ENCODE measurements around the gene ATP11A.
"Not testable (repeated sequence)": the region's sequence is repeated elsewhere in the genome, so short reads cannot be mapped to it uniquely, and the experiment has no call there.

The ATP11A gene

DNA sequence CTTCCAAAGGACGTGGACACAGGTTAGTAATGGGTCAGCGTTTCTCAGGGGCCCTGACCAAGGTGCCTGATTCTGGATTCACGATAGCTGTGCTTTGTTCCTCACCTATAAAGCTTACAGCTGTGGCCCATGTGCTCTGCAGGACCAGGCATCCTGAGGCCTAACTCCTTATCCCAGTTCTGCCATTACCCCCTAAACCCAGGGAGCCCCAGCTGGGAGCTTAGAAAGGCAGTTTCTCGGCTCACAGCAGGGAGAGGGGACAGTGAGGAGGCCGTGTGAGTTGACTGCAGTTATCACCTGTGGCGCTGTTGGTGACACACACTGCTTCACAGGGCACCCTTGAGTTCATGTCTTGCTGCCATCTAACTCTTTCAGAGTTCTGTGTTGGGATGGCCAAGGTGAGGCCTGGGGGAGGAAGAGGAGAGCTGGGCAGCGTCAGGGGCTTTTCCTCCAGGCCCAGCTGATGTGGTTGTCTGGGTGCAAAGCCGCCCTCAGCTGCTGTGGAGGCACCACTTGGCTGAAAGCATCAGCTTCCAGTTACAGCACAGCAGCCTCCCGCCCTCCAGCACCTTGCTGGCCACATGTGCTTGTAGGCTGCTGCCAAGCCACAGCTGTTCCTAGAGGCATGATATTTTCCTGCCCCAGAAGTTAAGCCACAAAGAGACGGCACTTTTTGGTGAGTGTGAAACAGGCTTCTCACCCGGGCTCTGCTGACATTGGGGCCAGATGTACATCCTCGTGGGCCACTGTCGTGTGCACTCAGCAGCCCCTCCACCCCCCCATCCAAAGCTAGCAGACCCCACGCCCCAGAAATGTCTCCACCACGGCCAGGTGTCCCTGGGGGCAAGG, 179.6 kb downstream of the ATP11A start:
- DNase-seq, result no peak

DNA sequence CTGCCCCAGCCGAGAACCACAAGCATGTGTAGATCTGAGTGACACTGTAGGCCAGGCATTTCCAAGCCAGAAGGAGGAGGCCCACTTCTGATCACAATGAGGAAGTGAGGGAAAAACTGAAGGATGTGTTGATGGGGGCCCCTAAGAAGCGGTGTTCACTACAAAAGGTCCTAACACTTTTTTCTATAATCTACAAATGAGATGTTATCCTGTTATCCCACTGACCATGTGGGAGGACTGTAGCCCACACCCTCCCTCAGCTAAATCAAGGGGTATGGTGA, 180.2 kb downstream of the ATP11A start:
- no peak for DNase-seq

DNA sequence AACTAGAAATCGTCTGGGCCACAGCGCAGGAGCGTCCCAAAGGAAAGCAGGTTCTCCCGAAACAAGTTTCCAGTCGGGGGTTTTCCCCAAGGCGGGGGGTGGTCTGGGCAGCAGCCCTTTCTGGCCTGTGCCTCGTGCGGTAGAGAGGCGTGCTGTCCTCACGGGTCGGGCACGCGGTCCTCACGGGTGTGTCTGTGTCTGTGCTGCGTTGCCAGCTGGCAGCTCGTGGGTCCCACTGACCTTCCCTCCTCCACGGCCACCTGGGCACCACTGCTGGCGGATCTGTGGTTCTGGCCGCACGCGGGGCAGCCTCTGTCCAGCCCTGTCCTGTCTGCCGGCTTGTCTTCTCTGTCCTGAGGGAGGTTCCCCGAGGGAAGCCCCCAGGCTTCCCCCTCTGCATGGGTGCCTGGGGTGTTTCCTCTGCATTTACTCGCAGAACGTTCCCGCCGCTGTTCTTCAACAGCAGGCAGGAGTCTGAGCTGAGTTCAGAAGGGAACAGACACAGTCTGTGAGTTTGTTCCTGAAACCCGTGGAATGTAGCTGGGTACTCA, 181.0 kb downstream of the ATP11A start:
- DNase-seq, result no peak

DNA sequence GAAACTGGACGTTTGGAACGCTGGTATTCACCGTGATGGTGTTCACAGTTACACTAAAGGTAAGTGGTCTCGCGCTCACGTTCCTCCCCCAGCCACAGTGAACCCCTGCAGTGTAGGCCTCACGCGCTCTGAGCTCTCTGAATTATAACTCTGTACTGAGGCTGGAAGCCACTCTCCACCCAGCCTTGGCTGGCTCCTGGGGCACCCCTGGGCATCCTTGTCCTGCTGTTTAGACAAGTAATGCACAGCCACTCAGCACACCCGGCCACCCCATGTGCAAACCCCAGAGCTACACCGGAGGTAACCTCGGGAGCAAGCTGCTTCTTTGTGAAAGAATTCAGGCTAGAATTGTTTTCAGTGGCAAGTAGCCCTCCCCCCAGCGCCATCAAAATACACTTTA, 181.9 kb downstream of the ATP11A start:
- DNase-seq, result no peak

DNA sequence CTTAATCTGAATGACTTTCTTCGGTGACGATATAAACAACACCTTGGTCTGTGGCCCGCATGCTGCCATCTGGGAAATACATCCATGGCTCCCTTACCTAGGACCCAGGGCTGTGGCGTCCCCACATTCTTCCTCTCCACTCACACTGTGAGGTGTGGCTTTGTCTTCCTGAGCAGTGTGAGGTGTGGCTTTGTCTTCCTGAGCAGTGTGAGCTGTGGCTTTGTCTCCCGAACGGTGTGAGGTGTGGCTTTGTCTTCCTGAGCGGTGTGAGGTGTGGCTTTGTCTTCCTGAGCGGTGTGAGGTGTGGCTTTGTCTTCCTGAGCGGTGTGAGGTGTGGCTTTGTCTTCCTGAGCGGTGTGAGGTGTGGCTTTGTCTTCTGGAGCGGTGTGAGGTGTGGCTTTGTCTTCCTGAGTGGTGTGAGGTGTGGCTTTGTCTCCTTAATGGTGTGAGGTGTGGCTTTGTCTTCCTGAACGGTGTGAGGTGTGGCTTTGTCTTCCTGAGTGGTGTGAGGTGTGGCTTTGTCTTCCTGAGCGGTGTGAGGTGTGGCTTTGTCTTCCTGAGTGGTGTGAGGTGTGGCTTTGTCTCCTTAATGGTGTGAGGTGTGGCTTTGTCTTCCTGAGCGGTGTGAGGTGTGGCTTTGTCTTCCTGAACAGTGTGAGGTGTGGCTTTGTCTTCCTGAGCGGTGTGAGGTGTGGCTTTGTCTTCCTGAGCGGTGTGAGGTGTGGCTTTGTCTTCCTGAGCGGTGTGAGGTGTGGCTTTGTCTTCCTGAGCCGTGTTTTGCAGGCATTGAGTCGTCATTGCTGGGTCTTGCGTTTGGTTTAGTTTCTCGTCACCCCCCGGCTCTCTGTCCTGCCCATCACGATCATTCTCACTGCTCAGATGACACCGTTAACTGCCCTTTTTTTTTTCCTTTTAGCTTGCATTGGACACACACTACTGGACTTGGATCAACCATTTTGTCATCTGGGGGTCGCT, 183.1 kb downstream of the ATP11A start:
- not testable (repeated sequence) for DNase-seq

DNA sequence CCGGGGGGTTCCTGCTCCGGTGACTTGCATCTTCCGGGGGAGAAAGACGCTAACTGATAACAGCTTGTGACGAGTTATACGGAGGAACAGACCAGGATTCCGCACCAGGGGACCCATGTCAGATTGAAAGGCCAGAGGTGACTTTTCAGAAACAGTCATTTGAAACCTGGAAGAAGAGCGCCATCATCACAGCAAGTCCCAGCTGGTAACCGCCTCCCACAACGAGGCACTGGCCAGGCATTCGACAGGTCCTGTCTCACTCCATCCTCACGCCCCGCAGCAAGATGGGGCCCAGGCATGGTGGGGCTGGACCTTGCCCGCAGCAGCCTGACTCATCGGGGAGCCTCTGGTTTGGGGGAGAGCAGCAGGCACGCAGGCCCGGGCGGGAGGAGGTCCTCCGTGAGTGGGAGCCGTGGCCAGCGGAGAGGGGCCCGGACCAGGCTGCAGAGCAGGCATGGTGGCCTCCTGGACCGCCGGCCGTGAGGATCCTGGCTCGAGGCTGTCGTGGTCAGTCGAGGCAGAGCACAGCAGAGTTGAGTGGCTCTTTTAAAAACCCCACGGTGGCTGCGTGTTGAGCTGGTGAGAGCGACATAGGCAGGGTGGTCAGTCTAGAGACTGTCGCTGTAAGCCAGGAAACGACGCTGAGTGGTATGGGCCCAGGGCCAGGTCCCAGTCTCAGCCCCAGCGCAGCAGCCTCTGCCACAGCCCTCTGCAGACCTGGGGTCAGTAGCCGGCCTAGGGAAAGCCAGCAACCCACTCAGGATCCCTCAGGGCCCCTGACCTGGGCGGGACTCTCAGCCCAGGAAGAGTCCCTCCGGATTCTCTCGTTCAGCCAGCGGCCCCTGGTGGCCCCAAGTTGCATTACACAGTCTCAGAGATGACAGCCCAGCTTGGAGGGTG, 184.3 kb downstream of the ATP11A start:
- DNase-seq, result peak; percentile 56 to 90

DNA sequence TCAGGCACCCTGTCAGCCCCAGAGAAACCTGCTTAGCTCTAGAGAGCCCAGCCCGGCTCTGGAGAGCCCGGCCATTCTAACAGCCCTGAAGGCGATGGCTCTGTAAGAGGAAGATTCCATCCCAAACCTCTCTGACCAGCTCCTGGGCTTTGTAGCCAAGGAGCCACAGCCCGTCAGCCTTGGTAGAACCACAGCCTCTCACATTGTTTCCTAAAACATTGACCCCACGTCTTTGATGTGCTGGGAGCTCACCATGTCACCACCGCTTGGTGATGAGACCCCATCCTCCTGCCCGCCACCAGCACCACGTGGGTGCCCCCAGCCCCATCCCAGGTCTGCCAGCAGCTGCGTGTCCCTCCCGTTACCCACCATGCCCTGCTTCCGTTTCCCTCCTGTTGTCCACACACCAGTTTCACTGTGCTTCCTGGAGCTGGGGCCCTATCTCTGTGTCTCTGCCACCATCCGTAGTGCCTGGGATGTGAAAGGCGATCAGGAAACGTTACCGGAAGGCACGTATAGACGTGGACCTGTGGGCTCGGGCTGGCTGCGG, 185.0 kb downstream of the ATP11A start:
- DNase-seq, result no peak

DNA sequence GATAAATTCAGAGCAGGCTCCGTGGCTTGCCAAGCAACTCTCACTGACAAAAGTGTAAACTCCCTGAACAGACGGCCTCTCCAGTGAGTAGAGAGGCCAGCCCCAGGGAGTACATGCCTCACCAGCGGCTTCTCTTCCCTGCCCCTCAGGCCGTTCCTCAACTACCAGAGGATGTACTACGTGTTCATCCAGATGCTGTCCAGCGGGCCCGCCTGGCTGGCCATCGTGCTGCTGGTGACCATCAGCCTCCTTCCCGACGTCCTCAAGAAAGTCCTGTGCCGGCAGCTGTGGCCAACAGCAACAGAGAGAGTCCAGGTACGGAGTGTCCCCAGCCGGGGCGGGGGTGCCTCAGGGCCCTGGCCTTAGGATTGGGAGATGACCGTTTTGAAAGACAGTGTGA, 185.8 kb downstream of the ATP11A start:
- DNase-seq, result no peak

DNA sequence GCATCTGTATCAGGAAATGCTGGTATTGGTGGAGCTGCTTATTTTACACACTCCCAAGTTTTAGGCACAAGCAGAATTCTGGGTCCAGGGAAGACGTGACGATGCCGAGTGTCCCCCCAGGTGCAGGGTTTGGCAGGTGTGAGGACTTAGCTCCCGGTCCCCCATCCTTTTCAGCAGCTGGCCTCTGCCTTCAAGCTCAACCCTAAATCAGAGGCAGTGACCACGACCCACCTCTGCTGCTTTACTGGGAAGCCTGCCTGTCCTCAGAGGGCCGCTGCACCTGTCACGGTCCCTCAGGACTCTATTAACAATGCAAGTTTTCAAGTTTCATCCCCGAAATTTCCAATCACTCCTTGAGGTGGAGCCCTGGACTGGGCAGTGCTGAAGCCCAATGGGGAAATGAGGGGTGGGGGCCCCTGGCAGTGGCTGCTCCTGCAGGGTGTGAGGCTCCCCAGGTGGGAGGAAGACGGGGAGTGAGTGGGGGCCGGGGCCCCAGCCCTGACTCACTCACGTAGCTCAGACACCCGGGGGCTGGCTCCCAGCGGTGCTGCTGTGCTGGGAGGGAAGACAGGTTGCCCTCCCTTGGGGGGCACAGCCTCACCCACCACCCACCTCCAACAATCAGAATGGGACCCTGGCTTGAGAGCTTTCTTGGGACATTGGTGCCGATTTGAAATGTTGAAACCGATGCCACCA, 186.6 kb downstream of the ATP11A start:
- no peak for DNase-seq

DNA sequence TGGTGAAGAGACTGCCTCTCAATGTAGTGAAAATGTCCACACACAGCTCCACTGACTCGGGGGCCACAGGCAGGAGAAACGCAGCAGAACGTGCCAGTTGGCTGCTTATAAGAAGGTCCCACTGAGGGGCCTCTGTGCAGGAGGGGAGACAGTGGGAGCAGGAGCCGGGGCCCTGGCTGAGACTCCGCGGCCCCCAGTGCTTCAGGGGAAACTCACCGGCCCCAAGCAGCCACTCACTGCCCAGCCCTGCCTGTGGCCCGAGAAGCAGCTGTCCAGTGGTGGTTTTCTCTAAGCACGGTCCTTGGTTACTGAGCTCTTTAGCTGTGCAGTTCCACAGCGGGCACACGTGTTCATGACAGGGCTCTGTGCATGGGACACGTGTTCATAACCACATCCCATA, 187.2 kb downstream of the ATP11A start:
- no peak for DNase-seq

DNA sequence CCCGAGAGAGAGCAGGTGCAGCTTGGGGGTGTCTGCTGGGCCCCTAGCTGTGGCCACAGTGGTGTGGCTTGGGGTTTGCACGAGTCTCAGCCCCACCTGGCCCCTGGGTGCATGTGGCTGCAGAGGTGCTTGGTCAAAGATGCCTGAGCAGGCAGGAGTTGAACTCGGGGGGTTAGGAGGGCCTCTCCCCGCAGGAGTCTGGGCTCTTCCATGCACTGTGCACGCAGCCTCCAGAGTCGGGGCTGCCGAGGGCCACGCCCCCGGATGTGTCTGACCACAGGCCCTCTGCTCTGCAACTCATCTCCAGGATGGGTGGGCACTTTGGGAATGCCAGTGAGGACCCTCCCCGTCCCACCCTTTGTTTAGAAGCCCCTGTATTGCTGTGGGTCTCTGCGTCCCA, 187.7 kb downstream of the ATP11A start:
- DNase-seq, result no peak

DNA sequence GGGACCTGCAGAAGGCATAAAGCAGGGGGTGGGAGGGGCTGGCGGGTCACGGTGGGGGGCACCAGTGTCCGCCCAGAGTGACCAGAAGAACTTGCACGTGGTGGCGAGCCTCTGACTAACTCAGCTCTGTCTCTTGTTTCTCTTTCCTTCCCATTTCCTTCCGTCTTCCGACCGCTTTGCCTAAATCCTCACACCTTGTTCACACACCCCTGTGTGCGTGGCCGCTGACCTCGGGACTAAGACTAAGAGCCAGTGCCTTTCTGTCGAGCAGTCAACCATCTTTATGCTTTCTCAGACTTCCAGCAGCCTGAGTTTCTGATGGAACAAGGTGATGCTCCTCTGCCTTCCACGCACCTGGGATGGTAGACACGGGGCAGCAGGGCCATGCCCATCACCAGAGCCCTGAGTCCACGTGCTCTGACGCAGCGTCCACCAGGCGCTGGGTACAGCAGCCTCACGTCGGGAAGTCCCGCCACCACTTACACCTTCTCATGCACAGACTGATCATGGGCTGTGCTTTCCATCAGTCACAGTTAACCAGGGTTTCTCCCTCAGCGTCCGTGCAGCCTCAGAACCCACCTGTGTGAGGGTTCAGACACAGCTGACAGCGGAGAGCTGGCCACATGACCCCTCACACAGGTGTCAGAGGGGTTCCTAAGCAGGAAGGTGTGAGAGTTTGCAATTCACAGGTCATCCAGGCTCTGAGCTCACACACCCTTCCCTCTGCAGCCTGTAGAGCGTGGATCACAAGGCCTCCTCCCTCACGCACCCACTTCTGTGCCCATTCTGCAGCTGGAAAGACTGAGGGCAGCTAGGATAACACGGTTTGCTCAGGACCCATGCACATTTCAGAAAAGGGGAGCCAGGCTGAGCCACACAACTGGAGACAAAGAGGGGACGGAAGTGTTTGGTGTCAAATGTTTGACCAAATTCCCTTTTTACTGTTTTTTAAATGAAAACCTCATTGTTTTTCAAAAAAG, 188.4 kb downstream of the ATP11A start:
- no peak for DNase-seq

DNA sequence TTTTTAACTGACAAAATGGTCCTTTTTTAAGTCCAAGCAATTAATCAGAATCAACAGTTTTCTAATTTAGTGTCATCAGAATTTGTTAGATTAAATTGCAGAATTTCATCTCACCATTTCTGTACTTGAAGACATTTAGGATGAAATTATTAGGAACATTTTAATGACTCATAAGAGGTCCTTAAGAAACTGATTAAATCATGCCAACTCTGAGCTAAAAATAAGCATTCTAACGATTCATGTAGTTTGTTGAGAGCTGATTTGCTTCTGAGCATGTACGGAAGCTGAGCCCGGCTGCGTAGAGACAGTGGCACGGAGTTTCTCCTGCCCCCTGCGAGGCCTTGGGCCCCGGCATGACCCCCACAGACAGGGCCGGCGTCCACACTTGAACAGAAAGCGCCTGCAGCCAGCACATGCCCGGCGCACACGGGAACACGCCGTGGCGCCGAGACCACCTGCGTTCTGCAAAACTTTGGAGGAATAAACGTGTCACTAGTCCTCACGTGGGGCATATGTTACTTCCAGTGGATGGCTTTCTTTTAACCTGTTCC, 189.5 kb downstream of the ATP11A start:
- no peak for DNase-seq

DNA sequence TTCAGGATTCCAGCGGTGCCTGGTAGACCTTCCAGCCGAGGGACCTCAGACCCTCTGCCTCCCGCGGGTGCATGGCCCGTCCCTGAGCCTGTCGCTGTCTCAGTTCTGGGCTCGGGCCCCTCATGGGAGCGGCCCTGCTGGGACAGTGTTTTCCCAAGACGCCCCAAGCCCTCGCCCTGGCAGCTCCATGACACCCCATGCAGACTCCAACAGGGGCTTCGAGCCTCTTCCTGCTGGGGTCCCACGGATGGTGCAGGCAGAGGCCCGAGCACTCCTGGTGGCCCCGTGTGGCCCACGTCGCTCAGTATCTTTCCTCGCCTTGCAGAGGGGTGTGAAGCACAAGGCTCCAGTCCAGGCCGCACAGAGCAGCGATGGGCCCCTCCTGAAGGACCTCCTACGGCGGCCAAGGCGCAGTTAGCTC, 190.4 kb downstream of the ATP11A start:
- no peak for DNase-seq

DNA sequence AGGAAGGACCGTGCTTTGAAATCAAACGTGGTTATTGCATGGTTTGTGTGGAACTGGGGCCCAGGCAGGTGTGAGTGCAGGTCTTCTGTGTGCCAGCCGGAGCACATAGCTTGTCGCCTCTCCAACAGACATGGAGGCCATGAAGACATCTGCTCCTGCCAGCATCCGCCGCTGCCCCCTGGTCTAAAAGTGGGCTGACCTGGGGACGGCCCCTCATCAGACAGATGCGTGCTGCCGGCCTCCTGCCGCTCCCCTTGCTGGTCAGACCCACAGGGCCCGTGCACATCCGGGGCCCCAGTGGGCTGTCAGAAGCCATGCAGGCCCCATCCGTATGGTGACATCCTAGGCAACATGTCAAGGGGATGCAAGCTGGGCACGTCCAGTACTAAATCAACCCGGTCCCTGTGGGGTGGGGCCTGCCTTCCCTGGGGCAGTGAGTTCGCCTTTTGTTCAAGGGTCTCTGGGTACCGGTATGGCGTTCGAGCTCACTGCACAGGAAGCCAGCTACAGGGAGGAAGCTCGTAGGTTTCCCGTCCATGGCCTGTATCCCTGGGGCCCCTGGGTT, 191.2 kb downstream of the ATP11A start:
- DNase-seq, result no peak

DNA sequence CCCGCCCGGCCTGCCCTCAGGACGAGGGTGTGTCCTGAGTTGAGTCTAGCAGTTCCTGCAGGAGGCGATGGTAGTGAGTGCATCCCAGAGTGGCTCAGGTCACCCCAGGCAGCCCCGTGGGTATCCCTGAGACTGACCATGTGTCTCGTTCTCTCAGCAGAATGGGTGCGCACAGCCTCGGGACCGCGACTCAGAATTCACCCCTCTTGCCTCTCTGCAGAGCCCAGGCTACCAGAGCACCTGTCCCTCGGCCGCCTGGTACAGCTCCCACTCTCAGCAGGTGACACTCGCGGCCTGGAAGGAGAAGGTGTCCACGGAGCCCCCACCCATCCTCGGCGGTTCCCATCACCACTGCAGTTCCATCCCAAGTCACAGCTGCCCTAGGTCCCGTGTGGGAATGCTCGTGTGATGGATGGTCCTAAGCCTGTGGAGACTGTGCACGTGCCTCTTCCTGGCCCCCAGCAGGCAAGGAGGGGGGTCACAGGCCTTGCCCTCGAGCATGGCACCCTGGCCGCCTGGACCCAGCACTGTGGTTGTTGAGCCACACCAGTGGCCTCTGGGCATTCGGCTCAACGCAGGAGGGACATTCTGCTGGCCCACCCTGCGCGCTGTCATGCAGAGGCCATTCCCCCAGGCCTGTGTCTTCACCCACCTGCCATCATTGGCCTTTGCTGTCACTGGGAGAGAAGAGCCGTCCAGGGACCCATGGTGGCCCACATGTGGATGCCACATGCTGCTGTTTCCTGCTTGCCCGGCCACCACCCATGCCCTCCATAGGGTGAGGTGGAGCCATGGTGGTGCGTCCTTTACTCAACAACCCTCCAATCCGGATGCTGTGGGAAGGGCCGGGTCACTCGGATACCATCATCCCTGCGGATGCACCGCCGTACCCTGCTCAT, 192.1 kb downstream of the ATP11A start:
- no peak for DNase-seq

DNA sequence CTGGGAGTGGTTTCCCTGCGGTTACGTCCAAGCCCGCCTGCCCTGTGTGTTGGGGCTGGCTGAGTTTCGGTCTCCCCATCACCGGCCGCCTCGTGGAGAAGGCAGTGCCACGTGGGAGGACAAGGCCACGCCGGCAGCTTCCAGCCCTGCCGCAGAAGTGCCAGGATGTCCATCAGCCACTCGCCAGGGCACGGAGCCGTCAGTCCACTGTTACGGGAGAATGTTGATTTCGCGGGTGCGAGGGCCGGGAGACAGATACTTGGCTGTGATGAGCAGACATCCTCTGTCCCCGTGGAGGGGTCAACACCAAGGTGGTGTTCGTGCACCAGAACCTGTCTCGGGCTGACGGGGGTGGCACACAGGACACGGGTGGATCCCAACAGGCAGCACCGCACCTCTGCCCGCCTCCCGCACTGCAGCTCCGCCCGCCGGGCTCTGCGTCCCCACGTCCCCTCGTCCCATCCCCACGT, 192.8 kb downstream of the ATP11A start:
- DNase-seq, result no peak

DNA sequence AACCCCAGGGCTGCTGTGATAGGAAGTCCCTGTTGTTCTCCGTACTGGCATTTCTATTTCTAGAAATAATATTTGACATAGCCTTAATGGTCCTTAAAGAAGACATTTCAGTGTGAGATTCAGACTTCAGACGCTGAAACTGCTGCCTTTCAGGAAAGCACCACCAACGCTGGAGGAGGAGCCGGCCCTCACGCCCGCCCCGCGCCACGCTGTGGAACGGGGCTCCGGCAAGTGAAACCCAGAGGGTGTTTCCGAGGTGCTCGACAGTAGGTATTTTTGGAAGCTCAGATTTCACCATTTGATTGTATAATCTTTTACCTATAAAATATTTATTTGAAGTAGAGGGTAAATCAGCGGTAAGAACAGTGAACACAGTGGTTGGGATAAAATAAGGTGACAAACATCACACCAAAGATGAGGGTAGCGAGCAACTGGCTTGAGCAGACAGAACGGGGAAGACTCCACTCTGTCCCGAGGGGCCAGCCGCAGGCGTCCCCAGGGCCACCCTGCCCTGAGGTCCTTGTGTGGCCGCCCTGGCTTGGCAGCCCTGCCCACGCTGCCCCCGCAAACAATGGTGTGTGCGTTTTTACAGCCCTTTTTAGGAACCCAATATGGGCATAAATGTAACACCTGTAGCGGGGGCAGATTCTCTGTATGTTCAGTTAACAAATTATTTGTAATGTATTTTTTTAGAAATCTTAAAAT, 193.6 kb downstream of the ATP11A start:
- no peak for DNase-seq

Measured in NCI-H526 (cell line).